ENCODE results near the gene NUP155.
"Not testable (repeated sequence)": the region's sequence is repeated elsewhere in the genome, so short reads cannot be mapped to it uniquely, and the experiment has no call there.

The NUP155 gene

DNA sequence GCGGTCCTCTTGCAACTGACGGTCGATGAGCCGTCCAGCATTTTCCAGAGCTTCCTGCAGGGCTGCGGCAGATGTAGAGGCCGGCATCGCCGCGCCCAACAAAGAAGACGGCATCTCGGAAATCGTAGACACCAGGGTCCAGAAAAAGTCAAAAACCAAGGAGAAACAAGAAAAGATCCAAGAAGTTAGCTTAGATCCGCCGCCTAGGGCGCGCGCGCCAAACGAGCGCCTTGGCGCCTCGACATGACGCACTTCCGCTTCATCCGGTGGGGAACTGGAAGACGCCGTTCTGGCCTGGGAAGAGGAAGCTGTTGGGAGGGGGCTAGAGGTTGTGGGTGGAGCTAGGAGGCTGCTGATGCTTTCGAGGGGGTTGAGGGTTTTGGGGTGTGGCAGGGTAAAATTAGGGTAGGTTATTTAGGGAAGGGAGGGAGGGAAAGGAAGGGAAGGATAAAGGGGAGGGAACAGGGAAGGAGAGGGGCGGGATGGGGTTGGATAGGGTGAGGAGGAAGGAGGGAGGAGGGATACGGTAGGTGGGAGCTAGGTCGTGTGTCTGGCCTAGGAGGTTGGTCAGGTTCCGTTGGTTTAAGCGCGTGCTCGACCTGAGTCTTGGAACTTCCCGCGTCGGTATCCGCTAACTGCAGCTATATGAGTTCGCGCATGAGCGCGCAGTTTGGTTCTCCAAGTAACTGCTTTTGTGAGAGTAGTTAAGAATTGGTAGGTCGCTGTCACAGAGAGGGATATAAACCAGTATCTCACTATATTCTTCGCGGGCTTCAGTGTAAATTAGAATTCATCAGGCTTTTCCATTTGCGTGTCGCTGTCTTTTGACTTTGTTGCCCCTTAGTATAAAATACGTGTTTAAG, at the start of gene NUP155:
Gene NUP155, minus strand, starts transcription at position 243 of the 863 bp plus-strand sequence. Its CDS starts 129 bp downstream, at position 114.
- in situ Hi-C loops (cut with MboI; ENCODE audit: low sequenced_read_pairs), result no loop called here

DNA sequence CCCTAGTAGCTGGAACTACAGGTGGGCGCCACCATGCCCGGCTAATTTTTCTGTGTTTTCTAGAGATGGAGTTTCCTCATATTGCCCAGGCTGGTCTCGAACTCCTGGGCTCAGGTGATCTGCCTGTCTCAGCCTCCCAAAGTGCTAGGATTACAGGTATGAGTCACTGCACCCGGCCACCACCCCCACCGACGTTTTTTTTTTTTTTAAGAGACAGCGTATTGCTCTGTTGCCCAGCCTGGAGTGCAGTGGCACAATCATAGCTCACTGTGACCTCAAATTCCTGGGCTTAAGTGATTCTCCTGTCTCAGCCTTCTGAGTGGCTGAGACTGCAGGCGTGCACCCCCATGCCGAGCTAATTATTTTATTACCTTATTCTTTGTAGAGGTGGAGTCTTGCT, 46.4 kb upstream of the NUP155 start:
- in situ Hi-C loops (cut with MboI; ENCODE audit: low sequenced_read_pairs), result loop anchor here (25.0 kb wide), 1 partner anchor 770 kb away; no protein-coding TSS in a partner anchor

DNA sequence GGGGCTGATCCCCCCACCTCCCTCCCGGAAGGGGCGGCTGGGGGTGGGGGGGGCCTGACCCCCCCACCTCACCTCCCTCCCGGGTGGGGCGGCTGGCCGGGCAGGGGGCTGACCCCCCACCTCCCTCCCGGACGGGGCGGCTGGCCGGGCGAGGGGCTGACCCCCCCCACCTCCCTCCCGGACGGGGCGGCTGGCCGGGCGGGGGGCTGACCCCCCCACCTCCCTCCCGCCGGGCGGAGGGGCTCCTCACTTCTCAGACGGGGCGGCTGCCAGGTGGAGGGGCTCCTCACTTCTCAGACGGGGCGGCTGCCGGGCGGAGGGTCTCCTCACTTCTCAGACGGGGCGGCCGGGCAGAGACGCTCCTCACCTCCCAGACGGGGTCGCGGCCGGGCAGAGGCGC, 44.5 kb upstream of the NUP155 start:
- in situ Hi-C loops (cut with MboI; ENCODE audit: low sequenced_read_pairs), result loop anchor here (25.0 kb wide), 1 partner anchor 772 kb away; no protein-coding TSS in a partner anchor

DNA sequence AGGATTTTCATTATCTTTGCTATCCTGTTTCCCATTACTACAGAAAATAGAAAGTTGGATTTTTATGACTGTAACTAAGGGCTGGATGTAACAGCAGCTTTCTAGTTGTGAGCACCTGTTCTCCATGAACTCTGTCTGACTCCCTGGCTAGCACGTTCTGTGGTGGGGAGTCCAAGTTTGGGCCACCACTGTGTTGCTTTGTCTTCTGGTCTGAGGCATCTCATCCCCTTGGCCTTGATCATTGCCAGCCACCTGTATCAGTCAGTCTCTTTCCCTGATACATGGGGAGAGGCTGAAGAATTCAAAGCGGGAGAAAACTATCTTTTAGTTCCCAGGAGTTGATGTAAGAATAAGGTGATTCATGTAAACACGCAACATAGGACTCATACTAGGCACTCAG, 41.6 kb upstream of the NUP155 start:
- in situ Hi-C loops (cut with MboI; ENCODE audit: low sequenced_read_pairs), result loop anchor here (25.0 kb wide), 1 partner anchor 775 kb away; no protein-coding TSS in a partner anchor

DNA sequence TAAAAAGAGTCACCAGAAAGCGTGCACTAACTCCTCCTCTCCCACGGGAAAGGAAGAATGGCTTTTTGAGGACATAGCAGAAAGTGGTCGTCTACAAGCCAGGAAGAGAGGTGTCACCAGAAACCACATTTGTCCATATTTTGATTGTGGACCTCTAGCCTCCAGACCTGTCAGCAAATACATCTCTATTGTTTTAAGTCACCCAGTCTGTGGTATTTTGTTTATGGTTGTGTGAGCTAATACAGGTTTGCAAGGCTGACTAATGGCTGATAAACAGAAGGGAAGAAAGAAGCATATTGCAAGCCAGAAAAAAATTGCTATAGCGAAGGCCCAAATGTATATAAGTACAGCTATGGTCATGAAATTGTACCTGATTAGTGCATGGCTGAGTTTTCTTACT, 29.6 kb upstream of the NUP155 start:
- in situ Hi-C loops (cut with MboI; ENCODE audit: low sequenced_read_pairs), result loop anchor here (25.0 kb wide), 1 partner anchor 787 kb away; no protein-coding TSS in a partner anchor

DNA sequence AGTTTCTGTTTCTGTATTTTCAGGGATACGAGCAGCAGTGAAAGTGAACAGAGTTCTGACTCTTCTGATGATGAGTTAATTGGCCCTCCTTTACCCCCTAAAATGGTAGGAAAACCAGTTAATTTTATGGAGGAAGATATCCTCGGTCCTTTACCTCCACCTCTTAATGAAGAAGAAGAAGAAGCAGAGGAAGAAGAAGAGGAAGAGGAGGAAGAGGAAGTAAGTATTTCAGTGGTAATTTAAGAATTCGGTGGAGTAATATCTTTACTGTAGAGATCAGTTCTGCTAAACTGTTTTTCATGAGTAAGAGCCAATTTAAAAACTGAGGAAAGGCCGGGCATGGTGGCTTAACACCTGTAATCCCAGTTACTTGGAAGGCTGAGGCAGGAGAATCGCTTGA, 25.4 kb upstream of the NUP155 start:
- in situ Hi-C loops (cut with MboI; ENCODE audit: low sequenced_read_pairs), result no loop called here

DNA sequence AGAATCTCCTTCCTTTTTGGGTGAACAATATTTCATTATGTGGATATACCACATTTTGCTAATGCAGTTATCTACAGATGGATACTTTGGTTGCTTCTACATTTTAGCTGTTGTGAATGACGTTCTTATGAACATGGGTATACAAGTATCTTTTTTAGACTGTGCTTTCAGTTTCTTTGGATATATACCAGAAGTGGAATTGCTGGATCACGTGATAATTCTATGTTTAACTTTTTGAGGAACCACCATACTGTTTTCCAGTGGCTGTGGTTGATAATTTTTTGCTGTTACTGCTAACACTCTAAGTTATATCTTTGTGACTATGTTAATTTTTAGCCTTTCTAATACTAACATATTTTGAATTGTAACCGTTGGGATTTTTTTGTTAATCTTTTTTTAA, 20.7 kb upstream of the NUP155 start:
- in situ Hi-C loops (cut with MboI; ENCODE audit: low sequenced_read_pairs), result no loop called here

DNA sequence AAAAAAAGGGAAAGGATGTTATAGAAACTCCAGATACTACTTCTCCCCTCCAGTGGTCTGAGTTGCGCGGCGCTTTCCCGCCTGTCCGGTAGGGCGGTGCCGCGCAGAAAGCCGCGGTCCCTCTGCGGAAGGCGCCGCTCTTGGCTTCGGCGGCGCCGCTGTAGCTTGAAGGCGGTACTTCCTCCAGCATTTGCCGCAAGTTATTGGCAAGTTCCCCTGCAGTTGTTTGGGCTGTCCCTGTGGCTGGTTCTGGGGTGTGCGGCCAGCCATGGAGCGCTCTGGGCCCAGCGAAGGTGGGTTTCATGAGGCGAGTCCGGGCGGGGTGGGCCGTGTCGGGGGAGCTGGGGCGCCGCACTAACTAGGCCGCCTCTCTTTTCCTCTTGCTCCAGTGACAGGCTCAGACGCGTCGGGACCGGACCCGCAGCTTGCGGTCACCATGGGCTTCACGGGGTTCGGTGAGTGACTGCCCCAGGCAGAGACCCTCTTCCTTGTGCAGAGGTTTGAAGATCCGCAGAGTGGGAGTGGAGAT, 8.3 kb upstream of the NUP155 start, which contains the start of gene WDR70:
Gene WDR70, plus strand, starts transcription at position 219 of the 529 bp plus-strand sequence. Its CDS starts 50 bp downstream, at position 269.
- in situ Hi-C loops (cut with MboI; ENCODE audit: low sequenced_read_pairs), result not testable (repeated sequence)

DNA sequence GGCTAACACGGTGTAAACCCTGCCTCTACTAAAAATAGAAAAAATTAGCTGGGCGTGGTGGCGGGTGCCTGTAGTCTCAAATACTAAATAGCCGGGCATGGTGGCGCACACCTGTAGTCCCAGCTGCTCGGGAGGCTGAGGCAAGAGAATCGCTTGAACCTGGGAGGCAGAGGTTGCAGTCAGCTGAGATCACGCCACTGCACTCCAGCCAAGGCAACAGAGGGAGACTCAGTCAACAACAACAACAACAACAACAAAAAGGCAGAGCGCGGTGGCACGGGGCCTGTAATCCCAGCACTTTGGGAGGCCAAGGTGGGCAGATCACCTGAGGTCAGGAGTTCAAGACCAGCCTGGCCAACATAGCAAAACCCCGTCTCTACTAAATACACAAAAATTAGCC, 7.2 kb upstream of the NUP155 start:
- in situ Hi-C loops (cut with MboI; ENCODE audit: low sequenced_read_pairs), result not testable (repeated sequence)

DNA sequence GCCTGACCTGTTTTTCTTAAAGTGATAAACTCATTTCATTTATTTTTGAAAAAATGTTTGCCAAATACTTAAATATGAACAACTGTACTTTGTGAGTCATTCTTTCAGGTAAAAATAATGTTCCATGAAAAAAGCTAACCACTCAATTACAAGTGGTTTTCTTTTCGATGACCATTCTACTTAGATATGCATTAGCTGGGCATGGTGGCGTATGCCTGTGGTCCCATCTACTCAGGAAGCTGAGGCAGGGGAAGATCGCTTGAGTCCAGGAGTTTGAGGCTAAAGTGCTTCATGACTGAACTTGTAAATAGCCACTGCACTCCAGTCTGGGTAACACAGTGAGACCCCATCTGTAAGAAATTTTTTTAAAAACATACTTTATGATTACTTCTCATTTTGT, 4.2 kb upstream of the NUP155 start:
- in situ Hi-C loops (cut with MboI; ENCODE audit: low sequenced_read_pairs), result no loop called here

DNA sequence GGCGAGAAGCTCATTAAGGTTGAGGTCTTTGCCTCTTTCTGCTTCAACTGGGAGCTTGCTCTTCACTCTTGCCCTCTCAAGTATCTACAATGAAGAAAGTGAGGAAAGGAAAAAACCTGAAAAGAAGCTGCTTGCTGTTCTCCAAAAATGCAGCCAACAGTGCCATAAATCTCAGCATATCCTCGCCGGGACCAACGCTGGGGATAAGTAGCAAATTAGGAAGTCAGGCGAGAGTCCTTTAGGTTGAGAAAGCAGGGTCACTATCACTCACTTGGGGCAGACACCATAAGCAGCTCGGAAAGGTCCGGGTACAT, 399 bp downstream of the NUP155 start:
- in situ Hi-C loops (cut with MboI; ENCODE audit: low sequenced_read_pairs), result no loop called here

DNA sequence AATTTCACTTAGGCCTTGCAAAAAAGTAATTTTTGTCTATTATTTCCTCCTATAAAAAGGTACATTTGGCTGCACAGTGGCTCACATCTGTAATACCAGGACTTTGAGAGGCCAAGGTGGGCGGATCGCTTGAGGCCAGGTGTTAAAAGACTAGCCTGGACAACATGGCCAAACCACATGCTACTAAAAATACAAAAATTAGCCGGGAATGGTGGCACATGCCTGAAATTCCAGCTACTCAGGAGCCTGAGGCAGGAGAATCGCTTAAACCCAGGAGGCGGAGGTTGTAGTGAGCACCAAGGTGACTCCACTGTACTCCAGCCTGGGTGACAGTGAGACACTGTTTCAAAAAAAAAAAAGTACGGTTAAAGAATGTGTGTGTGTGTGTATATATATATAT, 15.7 kb downstream of the NUP155 start:
- in situ Hi-C loops (cut with MboI; ENCODE audit: low sequenced_read_pairs), result no loop called here

DNA sequence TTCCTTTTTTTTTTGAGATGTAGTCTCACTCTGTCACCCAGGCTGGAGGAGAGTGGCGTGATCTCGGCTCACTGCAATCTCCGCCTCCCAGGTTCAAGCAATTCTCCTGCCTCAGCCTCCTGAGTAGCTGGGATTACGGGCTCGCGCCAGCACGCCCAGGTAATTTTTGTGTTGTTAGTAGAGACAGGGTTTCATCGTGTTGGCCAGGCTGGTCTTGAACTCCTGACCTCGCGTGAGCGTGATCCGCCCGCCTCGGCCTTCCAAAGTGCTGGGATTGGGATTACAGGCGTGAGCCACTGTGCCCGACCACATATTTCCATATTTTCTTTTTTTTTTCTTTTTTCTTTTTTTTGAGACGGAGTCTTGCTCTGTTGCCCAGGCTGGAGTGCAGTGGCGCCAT, 28.2 kb downstream of the NUP155 start:
- in situ Hi-C loops (cut with MboI; ENCODE audit: low sequenced_read_pairs), result not testable (repeated sequence)

DNA sequence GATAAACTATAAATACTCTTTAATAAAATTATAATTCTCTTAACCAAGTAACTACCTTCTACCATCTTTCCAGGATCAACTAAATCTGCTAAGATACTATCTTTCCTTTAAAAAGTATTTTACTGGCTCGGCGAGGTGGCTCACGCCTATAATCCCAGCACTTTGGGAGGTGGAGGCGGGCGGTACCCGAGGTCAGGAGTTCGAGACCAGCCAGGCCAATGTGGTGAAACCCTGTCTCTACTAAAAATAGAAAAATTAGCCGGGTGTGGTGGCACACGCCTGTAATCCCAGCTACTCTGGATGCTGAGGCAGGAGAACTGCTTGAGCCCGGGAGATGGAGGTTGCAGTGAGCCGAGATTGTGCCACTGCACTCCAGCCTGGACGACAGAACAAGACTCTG, 36.2 kb downstream of the NUP155 start:
- in situ Hi-C loops (cut with MboI; ENCODE audit: low sequenced_read_pairs), result not testable (repeated sequence)

DNA sequence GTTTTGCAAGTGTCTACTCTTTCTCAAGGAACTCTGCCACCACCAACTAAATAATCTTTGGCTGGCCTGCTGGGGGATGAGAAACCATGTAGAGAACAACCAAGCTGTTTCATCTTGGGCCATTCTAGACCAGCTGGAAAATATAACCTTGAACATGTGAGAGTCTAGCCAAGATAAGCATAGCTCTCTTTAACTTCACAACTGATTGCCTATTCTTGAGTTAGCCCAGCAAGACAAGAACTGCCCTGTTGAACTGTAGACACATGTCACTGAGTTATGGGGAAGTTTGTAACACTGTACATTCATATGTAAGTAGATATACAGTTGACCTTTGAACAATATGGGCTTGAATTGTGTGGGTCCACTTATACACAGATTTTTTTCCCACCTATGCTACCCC, 44.4 kb downstream of the NUP155 start:
- in situ Hi-C loops (cut with MboI; ENCODE audit: low sequenced_read_pairs), result no loop called here

DNA sequence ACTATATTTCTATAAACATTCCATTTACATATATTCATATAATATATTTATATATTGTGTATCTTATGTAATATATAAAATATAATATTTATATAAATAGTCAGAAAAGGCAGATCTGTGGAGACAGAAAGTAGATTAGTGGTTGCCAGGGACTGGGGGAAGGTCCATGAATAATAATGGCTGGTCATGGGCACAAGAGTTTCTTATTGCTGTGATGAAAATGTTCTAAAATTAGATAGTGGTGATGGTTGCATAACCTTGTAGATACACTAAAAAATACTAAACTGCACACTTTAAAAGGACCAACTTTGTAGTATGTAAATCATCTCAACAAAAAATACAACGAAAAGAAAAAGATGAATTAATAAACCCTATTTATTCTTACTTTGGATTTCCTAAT, 47.3 kb downstream of the NUP155 start:
- in situ Hi-C loops (cut with MboI; ENCODE audit: low sequenced_read_pairs), result no loop called here

DNA sequence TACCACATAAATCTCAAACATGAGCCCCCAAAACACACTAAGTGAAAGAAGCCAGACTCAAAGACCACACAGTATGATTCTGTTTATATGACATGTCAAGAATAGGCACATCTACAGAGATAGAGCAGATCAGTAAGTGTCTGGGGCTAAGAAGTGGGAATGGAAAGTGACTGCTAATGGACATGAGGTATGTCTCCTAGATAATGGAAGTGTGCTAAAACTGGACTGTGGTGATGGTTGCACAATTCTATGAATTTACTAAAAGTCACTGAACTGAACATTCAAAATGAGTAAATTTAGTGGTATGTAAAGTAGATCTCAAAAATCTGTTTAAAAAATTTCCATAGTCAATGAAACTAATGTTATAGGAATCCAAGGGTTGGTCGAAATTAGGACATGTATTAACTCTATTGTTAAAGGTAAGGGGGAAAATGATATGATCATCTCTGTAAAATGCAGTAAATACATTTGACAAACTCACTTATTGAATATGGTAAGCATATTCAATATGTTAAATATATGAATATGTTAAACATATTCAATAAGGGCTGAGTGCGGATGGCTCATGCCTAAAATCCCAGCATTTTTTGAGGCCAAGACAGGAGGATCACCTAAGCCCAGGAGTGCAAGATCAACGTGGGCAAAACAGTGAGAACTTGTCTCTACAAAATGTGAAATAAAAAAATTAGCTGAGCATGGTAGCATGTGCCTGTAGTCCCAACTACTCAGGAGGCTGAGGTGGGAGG, 51.7 kb downstream of the NUP155 start:
- in situ Hi-C loops (cut with MboI; ENCODE audit: low sequenced_read_pairs), result no loop called here

DNA sequence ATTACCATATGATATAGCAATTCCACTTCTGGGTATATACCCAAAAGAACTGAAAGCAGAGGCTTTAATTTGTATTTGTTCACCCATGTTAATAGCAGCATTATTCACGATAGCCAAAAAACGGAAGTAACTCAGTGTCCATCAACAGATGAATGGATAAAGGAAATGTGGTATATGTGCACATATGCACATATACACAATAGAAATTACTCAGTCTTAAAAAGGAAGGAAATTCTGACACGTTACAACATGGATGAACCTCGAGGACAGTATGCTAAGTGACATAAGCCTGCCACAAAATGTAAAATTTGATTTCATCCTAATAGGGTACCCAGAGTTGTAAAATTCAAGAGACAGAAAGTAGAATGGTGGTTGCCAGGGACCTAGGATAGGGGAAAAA, 54.9 kb downstream of the NUP155 start:
- in situ Hi-C loops (cut with MboI; ENCODE audit: low sequenced_read_pairs), result no loop called here

DNA sequence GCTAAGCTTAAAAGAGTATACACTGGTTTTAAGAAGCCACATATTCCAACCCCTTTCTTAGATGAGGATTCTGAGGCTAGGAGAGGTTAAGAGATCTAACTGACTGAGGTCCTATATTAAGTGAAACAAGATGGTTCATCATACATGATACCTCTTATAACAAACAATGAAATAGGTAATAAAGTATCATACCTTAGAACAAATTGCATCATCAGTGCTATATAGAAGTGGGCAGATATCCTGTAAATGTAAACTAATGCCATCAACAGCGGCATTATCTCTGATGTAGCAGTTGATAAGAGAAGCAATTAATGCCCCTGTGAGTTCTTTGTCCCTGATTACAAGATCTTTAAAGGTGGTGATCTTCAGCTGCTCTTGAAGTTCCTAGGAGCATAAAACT, 60.5 kb downstream of the NUP155 start:
- in situ Hi-C loops (cut with MboI; ENCODE audit: low sequenced_read_pairs), result no loop called here

DNA sequence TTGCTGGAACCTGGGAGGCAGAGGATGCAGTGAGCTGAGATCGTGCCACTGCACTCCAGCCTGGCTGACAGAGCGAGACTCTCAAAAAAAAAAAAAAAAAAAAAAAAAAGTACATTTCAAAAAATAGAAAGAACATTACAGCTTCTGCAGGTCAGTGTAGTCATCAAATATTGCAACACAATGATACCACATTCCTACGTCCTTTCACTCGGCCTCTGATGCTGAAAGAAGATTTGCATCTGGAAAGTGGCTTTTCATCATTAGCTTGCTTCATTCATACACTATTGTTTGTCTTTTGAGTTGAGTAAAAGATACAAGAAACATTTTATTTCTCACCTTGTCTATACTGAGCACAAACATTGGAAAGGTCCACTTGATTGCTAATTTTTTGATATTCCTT, 62.1 kb downstream of the NUP155 start:
- in situ Hi-C loops (cut with MboI; ENCODE audit: low sequenced_read_pairs), result no loop called here

DNA sequence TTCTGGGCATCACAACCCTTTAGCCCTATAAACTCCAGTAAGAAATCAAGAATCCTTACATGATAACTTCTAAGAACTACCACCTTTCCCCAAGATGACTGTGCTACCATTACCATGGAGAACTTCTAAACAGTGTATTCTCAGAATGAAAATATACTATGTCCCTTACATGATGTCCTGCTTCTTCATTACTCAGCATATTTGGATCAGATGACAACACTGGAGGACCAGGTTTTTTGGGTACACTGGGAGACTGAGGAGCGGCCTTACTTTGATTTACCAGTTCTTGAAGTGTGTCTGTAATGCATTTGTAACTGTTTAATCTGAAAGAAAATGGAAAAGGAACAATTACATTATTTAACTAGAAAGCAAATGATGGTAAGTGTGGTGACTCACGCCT, 66.0 kb downstream of the NUP155 start:
- in situ Hi-C loops (cut with MboI; ENCODE audit: low sequenced_read_pairs), result no loop called here

DNA sequence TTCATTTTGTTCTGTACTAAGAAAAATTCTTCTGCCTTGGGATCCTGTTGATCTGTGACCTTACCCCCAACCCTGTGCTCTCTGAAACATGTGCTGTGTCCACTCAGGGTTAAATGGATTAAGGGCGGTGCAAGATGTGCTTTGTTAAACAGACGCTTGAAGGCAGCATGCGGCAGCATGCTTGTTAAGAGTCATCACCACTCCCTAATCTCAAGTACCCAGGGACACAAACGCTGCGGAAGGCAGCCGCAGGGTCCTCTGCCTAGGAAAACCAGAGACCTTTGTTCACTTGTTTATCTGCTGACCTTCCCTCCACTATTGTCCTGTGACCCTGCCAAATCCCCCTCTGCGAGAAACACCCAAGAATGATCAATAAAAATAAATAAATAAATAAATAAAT, 74.6 kb downstream of the NUP155 start:
- in situ Hi-C loops (cut with MboI; ENCODE audit: low sequenced_read_pairs), result not testable (repeated sequence)

Data from HL-60/S4 treated with retinoic acid at 250 ng/mL for 4 days and 3 days (cell line).